ENCODE measurements around the gene ZNF407.
A peak's percentile ranks its signal among the peaks of the same experiment; 100 is the strongest.

Gene ZNF407

DNA sequence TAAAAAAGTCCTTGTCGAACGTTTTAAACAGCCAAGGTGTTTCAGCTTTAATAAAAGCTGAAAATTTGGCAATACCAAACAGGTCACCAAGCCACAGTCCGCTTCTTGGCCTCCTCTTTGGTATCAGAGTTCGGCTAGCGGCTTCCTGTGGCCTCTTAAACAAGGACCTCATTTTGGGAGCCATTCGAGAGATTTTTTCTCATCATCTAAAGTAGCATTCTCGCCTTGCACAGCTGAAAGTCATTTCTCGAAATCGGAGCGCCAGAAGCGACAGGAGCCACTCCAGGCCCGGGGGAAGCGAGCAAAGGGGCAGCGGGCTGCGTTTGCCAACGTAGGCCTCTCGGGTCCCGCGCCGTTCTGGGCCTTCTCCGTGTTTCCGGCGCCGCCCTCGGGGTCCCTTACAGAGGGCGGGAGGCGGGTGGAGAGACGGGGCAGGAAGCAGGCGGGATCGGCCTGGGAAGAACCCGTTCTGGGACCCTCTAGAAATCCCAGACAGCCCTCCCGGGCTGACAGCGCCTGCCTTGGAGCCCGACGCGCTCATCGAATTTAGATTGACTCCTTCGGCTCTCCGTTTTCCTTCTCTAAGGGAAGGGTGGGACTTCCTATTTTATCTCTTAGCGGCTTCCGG, 522 bp upstream of the ZNF407 start (continued):
- TF ChIP-seq ZBTB11 (tag by site-specific recombination; conservative IDR thresholded peaks at IDR 0.05; ENCODE audit: low read depth): peak; percentile 83
- TF ChIP-seq ZNF23 (tag by site-specific recombination; IDR thresholded peaks at IDR 0.05; ENCODE audit: borderline replicate concordance): no peak
- TF ChIP-seq ZNF843 (tag by site-specific recombination; IDR thresholded peaks at IDR 0.05): no peak
- TF ChIP-seq ZNF394 (tag by site-specific recombination; IDR thresholded peaks at IDR 0.05; ENCODE audit: borderline replicate concordance): no peak
- no peak for TF ChIP-seq ZNF292 (tag by site-specific recombination; IDR thresholded peaks at IDR 0.05; ENCODE audit: borderline replicate concordance, low read depth)

DNA sequence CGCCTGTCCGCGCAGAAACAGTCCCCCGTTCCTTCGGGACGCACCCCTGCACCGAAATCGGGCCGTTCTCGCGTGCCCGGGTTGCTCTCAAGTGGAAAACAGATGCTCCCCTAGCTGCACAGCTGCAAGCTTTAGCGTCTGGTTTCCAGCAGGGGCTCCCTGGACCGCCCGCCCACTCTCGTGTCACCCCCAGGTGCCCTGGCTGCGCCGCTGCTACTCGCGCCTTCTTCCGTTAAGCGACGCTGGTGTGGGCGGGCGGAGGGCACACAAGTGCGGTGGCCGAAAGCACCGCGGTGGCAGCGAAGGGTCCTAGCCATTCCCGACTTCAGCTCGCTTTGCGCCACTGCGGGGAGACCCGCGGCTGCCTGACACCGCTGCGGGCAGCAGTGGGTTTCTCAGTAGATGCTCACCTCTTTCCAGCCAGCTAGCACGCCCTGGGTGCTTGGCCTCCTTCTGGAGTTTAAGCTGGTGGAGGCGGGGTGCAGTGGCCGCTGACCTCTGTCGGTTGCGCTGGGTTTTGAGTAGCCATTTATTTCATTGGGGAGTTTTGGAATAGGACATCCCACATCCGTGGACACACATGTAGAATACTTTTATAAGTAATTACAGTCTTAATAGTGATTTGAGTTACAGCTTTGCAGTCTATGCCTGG, 806 bp downstream of the ZNF407 start:
- ChIA-PET CTCF (interaction anchor here (0.5 to 1.6 kb wide), 3 partner anchors 11 to 242 kb away, joined by 3 to 7 read pairs (median 3); no protein-coding TSS in a partner anchor), POLR2A (interaction anchor here (0.7 to 0.9 kb wide), 4 partner anchors 102 to 647 kb away, joined by 3 read pairs; partner anchors contain the start of genes CNDP2 and PTGR3)
- peaks cover 5% of the 10 kb centered on the region; the same call in 1 of the 2 replicates for H3K4me1 ChIP-seq (ENCODE audit: control insufficient read depth, insufficient read depth, low read length)
- peak overlapping the region; percentile 92; the same call in 1 of the 2 replicates for H3K27ac ChIP-seq (ENCODE audit: extremely low read depth, low read depth, low read length)
- H3K36me3 ChIP-seq (ENCODE audit: control insufficient read depth in 2 of 2, insufficient read depth in 1 of 2, low read length in 2 of 2): peaks cover 3 to 5% of the 10 kb centered on the region in 2 experiments; a peak in 1 of 3 replicates
- peak overlapping the region; percentile 81 for H3K4me3 ChIP-seq (ENCODE audit: low read depth, low read length)
- no peaks in the 10 kb centered on the region for H3K9me3 ChIP-seq (ENCODE audit: control insufficient read depth, insufficient read depth, low read depth, low read length)
- TF ChIP-seq WT1 (tag by site-specific recombination; IDR thresholded peaks at IDR 0.05) (no peak), ZBTB8A (tag by site-specific recombination; IDR thresholded peaks at IDR 0.05) (peak; percentile 46; the same call in 1 of the 2 replicates), ZNF404 (tag by site-specific recombination; IDR thresholded peaks at IDR 0.05) (no peak), ZNF292 (tag by site-specific recombination; IDR thresholded peaks at IDR 0.05; ENCODE audit: borderline replicate concordance, low read depth) (no peak), ZNF23 (tag by site-specific recombination; IDR thresholded peaks at IDR 0.05; ENCODE audit: borderline replicate concordance) (no peak), ZFP37 (tag by site-specific recombination; IDR thresholded peaks at IDR 0.05) (no peak), ZNF521 (tag by site-specific recombination; IDR thresholded peaks at IDR 0.05) (no peak), SP7 (tag by site-specific recombination; IDR thresholded peaks at IDR 0.05) (0 out of 2 replicates have a peak, but pooled peaks have one; percentile 17), ZXDB (tag by site-specific recombination; IDR thresholded peaks at IDR 0.05) (peak; percentile 82), ZBTB11 (tag by site-specific recombination; conservative IDR thresholded peaks at IDR 0.05; ENCODE audit: low read depth) (peak; percentile 74; the same call in 1 of the 2 replicates), ZNF449 (tag by site-specific recombination; IDR thresholded peaks at IDR 0.05) (no peak), TRIM28 (IDR thresholded peaks at IDR 0.05; ENCODE audit: borderline replicate concordance, low read length) (no peak), ZNF423 (tag by site-specific recombination; IDR thresholded peaks at IDR 0.05) (peak; percentile 88; the same call in 1 of the 2 replicates), ZSCAN30 (tag by site-specific recombination; IDR thresholded peaks at IDR 0.05) (no peak), ZNF133 (tag by site-specific recombination; IDR thresholded peaks at IDR 0.05) (no peak), ZNF48 (tag by site-specific recombination; IDR thresholded peaks at IDR 0.05) (no peak), ZNF792 (tag by site-specific recombination; IDR thresholded peaks at IDR 0.05) (no peak)
- TF ChIP-seq, protein P1, sequence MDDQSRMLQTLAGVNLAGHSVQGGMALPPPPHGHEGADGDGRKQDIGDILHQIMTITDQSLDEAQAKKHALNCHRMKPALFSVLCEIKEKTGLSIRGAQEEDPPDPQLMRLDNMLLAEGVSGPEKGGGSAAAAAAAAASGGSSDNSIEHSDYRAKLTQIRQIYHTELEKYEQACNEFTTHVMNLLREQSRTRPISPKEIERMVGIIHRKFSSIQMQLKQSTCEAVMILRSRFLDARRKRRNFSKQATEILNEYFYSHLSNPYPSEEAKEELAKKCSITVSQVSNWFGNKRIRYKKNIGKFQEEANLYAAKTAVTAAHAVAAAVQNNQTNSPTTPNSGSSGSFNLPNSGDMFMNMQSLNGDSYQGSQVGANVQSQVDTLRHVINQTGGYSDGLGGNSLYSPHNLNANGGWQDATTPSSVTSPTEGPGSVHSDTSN (CRISPR knock-in tag; IDR thresholded peaks at IDR 0.05): peak; percentile 71; the same call in 1 of the 2 replicates
- TF ChIP-seq, protein P2, sequence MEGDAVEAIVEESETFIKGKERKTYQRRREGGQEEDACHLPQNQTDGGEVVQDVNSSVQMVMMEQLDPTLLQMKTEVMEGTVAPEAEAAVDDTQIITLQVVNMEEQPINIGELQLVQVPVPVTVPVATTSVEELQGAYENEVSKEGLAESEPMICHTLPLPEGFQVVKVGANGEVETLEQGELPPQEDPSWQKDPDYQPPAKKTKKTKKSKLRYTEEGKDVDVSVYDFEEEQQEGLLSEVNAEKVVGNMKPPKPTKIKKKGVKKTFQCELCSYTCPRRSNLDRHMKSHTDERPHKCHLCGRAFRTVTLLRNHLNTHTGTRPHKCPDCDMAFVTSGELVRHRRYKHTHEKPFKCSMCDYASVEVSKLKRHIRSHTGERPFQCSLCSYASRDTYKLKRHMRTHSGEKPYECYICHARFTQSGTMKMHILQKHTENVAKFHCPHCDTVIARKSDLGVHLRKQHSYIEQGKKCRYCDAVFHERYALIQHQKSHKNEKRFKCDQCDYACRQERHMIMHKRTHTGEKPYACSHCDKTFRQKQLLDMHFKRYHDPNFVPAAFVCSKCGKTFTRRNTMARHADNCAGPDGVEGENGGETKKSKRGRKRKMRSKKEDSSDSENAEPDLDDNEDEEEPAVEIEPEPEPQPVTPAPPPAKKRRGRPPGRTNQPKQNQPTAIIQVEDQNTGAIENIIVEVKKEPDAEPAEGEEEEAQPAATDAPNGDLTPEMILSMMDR (tag by site-specific recombination; IDR thresholded peaks at IDR 0.05): peak; percentile 84

All from HEK293 (cell line).